K562 (cell line): ENCODE measurements around the gene IFI44L. TPM values are rescaled to one million over a fixed set of nuclear protein-coding genes. Genes with fewer than 3 reads are reported as not detected.

ENCODE experiments used
- ATAC-seq: fragments of 200-7000 bp; cut with Tn5 transposase; 3 replicates; pipeline ENCODE4 v1.9.1; 2020; ENCODE audit warnings: moderate library complexity
- BruUV-seq: library from RNA; stranded (reverse); fragments of 400-500 nt; replicated peaks from 2 replicates; lab custom pipeline; 2021; lab: Mats Ljungman, UMichigan
- CTCF ChIA-PET: fragments of 300-600 bp; formaldehyde crosslinking; extraction: SDS; loops from one replicate; lab custom pipeline; 2021; ENCODE audit warnings: low intra/inter-chr PET ratio; lab: Yijun Ruan, JAX
- POLR2A ChIA-PET: fragments of 300-600, 350-650 bp; sonication (Branson Sonifier 250); formaldehyde crosslinking; extraction: SDS; loops from one replicate; lab custom pipeline; 2021; ENCODE audit warnings: antibody characterized with exemption, inconsistent platforms; lab: Yijun Ruan, JAX
- DNase-seq, 4 experiments: peaks; one replicate each; pipeline versions ENCODE4 v3.0.0 to v3.0.0-alpha.2; 2011 to 2018; ENCODE audit warnings: low spot score in 3 of 4, mixed read lengths in 3 of 4; ENCODE audit errors: extremely low read depth in 1 of 4
- FAIRE-seq: peaks from 2 replicates; lab custom pipeline; 2011; peaks lifted over from hg19 to GRCh38; lab: Jason Lieb, UNC
- H2AFZ ChIP-seq: 2 replicates; pipeline ENCODE4 v1.6.0; 2011; ENCODE audit warnings: low read depth, low read length, control low read depth, inconsistent platforms
- H3K27ac ChIP-seq: fragments of 200-600 bp; 3 replicates; pipeline ENCODE4 v1.8.0; 2011; ENCODE audit warnings: low read depth, mild to moderate bottlenecking, control low read depth, inconsistent platforms, low read length, moderate library complexity, mixed read lengths; ENCODE audit errors: extremely low read depth
- H3K27me3 ChIP-seq, 2 experiments: fragments of 300-600 bp in 1 of 2; 2 replicates in 1 of 2; 3 replicates in 1 of 2; pipeline versions ENCODE4 v1.6.0 to v1.8.0; 2011; ENCODE audit warnings: inconsistent platforms in 2 of 2, low read length in 2 of 2, mild to moderate bottlenecking in 1 of 2, mixed read lengths in 1 of 2, moderate library complexity in 1 of 2; ENCODE audit not compliant: control insufficient read depth in 2 of 2, insufficient read depth in 2 of 2
- H3K36me3 ChIP-seq: fragments of 300-600 bp; 3 replicates; pipeline ENCODE4 v1.8.0; 2011; ENCODE audit warnings: mild to moderate bottlenecking, low read length, inconsistent platforms; ENCODE audit not compliant: control insufficient read depth, insufficient read depth
- H3K4me1 ChIP-seq, 2 experiments: fragments of 200-600 bp in 1 of 2; replicated peaks in 1 of 2; 2 replicates in 1 of 2; 3 replicates in 1 of 2; pipeline versions ENCODE4 v1.5.1 to v1.8.0; 2011; ENCODE audit warnings: inconsistent platforms in 2 of 2, low read length in 2 of 2, mild to moderate bottlenecking in 1 of 2, mixed read lengths in 1 of 2, moderate library complexity in 1 of 2; ENCODE audit not compliant: control insufficient read depth in 2 of 2, insufficient read depth in 2 of 2
- H3K4me2 ChIP-seq: 2 replicates; pipeline ENCODE4 v1.6.1; 2011; ENCODE audit warnings: low read length, control low read depth, inconsistent platforms, mixed read lengths; ENCODE audit not compliant: insufficient read depth
- H3K4me3 ChIP-seq: fragments of 200-600 bp; sonication (generic), shearing (Covaris generic); 2 replicates; pipeline ENCODE4 v1.5.1; 2016; ENCODE audit warnings: control low read depth, inconsistent platforms
- H3K79me2 ChIP-seq: fragments of 200-600 bp; 3 replicates; pipeline ENCODE4 v1.8.0; 2011; ENCODE audit warnings: low read length, inconsistent platforms; ENCODE audit not compliant: control insufficient read depth, insufficient read depth
- H3K9ac ChIP-seq, 2 experiments: 2 replicates each; pipeline versions ENCODE4 v1.6.0 to v1.6.1; 2011; ENCODE audit warnings: low read depth in 2 of 2, low read length in 2 of 2, control low read depth in 1 of 2, inconsistent platforms in 1 of 2, mild to moderate bottlenecking in 1 of 2, mixed read lengths in 1 of 2; ENCODE audit not compliant: insufficient read depth in 1 of 2
- H3K9me1 ChIP-seq: one replicate; pipeline ENCODE4 v1.6.0; 2011; ENCODE audit warnings: inconsistent platforms, mild to moderate bottlenecking, low read length, moderate library complexity; ENCODE audit not compliant: control insufficient read depth, insufficient read depth
- H3K9me3 ChIP-seq: replicated peaks from 2 replicates; pipeline ENCODE4 v1.5.1; 2011; ENCODE audit warnings: low read depth, low read length, inconsistent platforms; ENCODE audit not compliant: control insufficient read depth, insufficient read depth
- H4K20me1 ChIP-seq: replicated peaks from 2 replicates; pipeline ENCODE4 v1.6.1; 2011; ENCODE audit warnings: low read length, inconsistent platforms, mixed read lengths; ENCODE audit not compliant: control insufficient read depth, insufficient read depth
- CCNT2 ChIP-seq: IDR thresholded peaks from 2 replicates; pipeline ENCODE4 v1.6.1; 2011; ENCODE audit warnings: borderline replicate concordance, low read depth, mild to moderate bottlenecking, moderate library complexity, mixed read lengths, low read length; ENCODE audit not compliant: insufficient read length; ENCODE audit errors: extremely low read depth
- E2F4 ChIP-seq: sonication (generic); formaldehyde crosslinking; IDR thresholded peaks from 2 replicates; pipeline ENCODE4 v1.8.0; 2022; ENCODE audit warnings: mild to moderate bottlenecking, low read depth, missing genetic modification reagents
- GTF2A2 ChIP-seq: IDR thresholded peaks from 2 replicates; pipeline ENCODE4 v1.6.1; 2016; ENCODE audit warnings: mild to moderate bottlenecking, missing genetic modification characterization, missing compliant biosample characterization
- HIVEP1 ChIP-seq: fragments of 250-450 bp; sonication (Bioruptor Pico); IDR thresholded peaks from 2 replicates; pipeline ENCODE4 v1.4.0; 2020; ENCODE audit warnings: mild to moderate bottlenecking
- HNRNPH1 ChIP-seq: fragments of 200-400 bp; formaldehyde crosslinking; optimal IDR thresholded peaks from 2 replicates; pipeline ENCODE3; 2017; ENCODE audit warnings: low read depth, mild to moderate bottlenecking, low read length, moderate library complexity
- KAT8 ChIP-seq: fragments of 450-650 bp; IDR thresholded peaks from 2 replicates; pipeline ENCODE4 v1.6.1; 2016; ENCODE audit warnings: low read depth, mild to moderate bottlenecking
- MBD2 ChIP-seq: sonication (generic); IDR thresholded peaks from 2 replicates; pipeline ENCODE4 v1.6.1; 2016; ENCODE audit warnings: low read depth, borderline replicate concordance
- TCF15 ChIP-seq: fragments of 250-450 bp; sonication (Bioruptor Pico); IDR thresholded peaks from 2 replicates; pipeline ENCODE4 v1.8.0; 2022; ENCODE audit warnings: moderate library complexity, mild to moderate bottlenecking, inconsistent platforms
- TCFL5 ChIP-seq: fragments of 250-450 bp; sonication (Bioruptor Pico); conservative IDR thresholded peaks from 2 replicates; pipeline ENCODE4 v1.6.1; 2021; ENCODE audit warnings: mild to moderate bottlenecking, moderate library complexity, matching md5 sums
- ZBTB1 ChIP-seq: sonication (generic); formaldehyde crosslinking; IDR thresholded peaks from 2 replicates; pipeline ENCODE4 v1.8.1; 2023; ENCODE audit warnings: missing genetic modification reagents, low read depth, mild to moderate bottlenecking, borderline replicate concordance
- WGBS: fragments of 100-300 bp; shearing (Covaris generic); methylation state at CpG from one replicate; pipeline ENCODE4 v1.1.6; 2016; ENCODE audit warnings: low coverage, mixed read lengths; ENCODE audit not compliant: insufficient coverage; ENCODE audit errors: missing lambda C conversion rate; 5-methylcytosine and 5-hydroxymethylcytosine counted together
- in situ Hi-C: fragments of 300-500 bp; cut with MboI; formaldehyde crosslinking; loops from 4 replicates; pipeline ENCODE4 v1.15.0; 2018; ENCODE audit warnings: inconsistent platforms, mixed read lengths
- intact Hi-C: fragments of 100-400 bp; cut with micrococcal nuclease; formaldehyde crosslinking; loops from 2 replicates; pipeline ENCODE4 v1.14.2; 2022
- polyA plus RNA-seq, 8 experiments: library from polyadenylated mRNA; depleted of rRNA in 4 of 8; stranded (reverse) in 5 of 8; unstranded in 3 of 8; fragments of >200 nt; fragmentation: Nextera tagmentation in 2 of 8; fragmentation: Illumina TruSeq in 1 of 8; extraction: Ambion mirVana in 2 of 8; extraction: Trizol in 1 of 8; gene quantifications; 2 replicates each; pipeline versions ENCODE4 v1.2.1 to v1.2.3, GENCODE V29; 2011 to 2014; ENCODE audit warnings: inconsistent platforms in 1 of 8, missing spikeins in 1 of 8
- total RNA-seq, 7 experiments: library from RNA; depleted of rRNA in 6 of 7; stranded (reverse); fragments of >200 nt in 6 of 7; fragmentation: Illumina TruSeq in 2 of 7; extraction: Trizol in 2 of 7; gene quantifications; 2 replicates each; pipeline versions ENCODE4 v1.2.1 to v1.2.3, GENCODE V29; 2011 to 2021; ENCODE audit warnings: low replicate concordance in 1 of 7

Gene IFI44L
- total and polyA plus RNA-seq, 9 of the 15 experiments (the other 6 are each of a cell fraction or from before 2014, with no cell fraction given): 0.04 to 0.22 TPM; not detected in 7

- ATAC-seq (no peak), DNase-seq (no peak), FAIRE-seq (no peak)
- Histone ChIP-seq H3K36me3 (no peaks in the 10 kb centered on the region), H4K20me1 (no peaks in the 10 kb centered on the region), H3K4me3 (no peak overlapping the region), H3K27me3 (no peaks in the 10 kb centered on the region), H3K9me1 (no peaks in the 10 kb centered on the region), H3K27ac (no peak overlapping the region), H3K9me3 (no peaks in the 10 kb centered on the region), H3K79me2 (no peaks in the 10 kb centered on the region), H3K4me1 (no peaks in the 10 kb centered on the region), H3K9ac (no peak overlapping the region), H2AFZ (no peak overlapping the region), H3K4me2 (no peak overlapping the region)
- TF ChIP-seq TCF15 (CRISPR knock-in tag): no peak
- no peak for TF ChIP-seq GTF2A2 (tag)
- TF ChIP-seq E2F4 (CRISPR knock-in tag): no peak
- TF ChIP-seq CCNT2: no peak
- TF ChIP-seq KAT8: no peak
- TF ChIP-seq MBD2: no peak
- no peak for TF ChIP-seq HIVEP1
- TF ChIP-seq ZBTB1 (CRISPR knock-in tag): no peak
- TF ChIP-seq TCFL5 (CRISPR knock-in tag): no peak
- no peak for TF ChIP-seq HNRNPH1
- no TSS peak for BruUV-seq
- in situ Hi-C loops (no loop called here), intact Hi-C loops (no loop called here)
- CTCF ChIA-PET: no interaction called here
- POLR2A ChIA-PET: no interaction called here
- WGBS: 0% methylated on average over 1 of the region's 1 CpG
These were observed 33.7 kb upstream of the IFI44L start for GRCh38 chr1:78586572-78586971.
